ENCODE results near the gene BRD7.

DNA sequence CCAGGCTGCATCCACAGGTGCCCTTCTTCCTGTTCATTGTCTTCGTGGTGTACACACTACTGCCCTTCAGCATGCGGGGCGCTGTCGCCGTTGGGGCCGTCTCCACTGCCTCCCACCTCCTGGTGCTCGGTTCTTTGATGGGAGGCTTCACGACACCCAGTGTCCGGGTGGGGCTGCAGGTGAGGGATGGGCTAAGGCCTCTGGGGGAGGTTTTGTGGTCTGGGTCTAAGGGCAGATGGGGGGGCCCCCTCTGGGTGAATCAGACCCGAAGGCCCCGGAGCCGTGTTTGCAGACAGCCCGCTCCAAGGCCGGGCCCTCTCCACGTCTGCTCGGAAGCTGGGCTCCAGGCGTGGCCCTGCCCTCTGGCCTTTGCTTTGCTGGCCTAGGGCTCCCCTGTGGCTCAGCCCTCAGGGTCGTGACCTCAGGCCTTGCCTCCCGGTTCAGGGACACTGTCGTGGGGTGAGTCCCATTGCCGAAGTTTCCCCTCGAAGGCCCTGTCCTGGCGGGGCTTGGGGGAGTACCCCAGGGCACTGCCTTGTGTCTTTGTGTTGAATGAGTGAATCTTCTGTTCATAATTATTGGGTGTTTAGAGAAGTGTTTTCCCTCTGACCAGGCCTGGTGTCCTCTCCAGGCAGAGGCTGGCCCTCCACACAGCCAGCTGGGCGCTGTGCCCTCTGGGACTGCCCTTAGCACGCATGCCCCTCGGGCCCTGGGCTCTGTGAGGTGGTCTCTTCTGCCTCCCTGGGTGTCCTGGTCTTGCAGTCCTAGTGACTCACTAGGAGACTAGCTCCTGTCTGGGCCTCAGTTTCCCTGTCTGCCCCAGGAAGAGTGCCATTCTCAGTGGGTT is 76.8 kb downstream of the BRD7 start:
- TF ChIP-seq, protein P1, sequence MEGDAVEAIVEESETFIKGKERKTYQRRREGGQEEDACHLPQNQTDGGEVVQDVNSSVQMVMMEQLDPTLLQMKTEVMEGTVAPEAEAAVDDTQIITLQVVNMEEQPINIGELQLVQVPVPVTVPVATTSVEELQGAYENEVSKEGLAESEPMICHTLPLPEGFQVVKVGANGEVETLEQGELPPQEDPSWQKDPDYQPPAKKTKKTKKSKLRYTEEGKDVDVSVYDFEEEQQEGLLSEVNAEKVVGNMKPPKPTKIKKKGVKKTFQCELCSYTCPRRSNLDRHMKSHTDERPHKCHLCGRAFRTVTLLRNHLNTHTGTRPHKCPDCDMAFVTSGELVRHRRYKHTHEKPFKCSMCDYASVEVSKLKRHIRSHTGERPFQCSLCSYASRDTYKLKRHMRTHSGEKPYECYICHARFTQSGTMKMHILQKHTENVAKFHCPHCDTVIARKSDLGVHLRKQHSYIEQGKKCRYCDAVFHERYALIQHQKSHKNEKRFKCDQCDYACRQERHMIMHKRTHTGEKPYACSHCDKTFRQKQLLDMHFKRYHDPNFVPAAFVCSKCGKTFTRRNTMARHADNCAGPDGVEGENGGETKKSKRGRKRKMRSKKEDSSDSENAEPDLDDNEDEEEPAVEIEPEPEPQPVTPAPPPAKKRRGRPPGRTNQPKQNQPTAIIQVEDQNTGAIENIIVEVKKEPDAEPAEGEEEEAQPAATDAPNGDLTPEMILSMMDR (IDR thresholded peaks at IDR 0.05; ENCODE audit: low read depth, low read length): no peak
- TF ChIP-seq EZH2phosphoT487 (IDR thresholded peaks at IDR 0.05; ENCODE audit: low read depth): no peak
